SH-SY5Y (cell line): ENCODE results near the gene GCK.

ENCODE experiments used
- GATA2 ChIP-seq: IDR thresholded peaks from 2 replicates; pipeline ENCODE4 v1.6.1; 2011; ENCODE audit warnings: mild to moderate bottlenecking, low read depth, low read length
- GATA3 ChIP-seq: IDR thresholded peaks from 2 replicates; pipeline ENCODE4 v1.6.1; 2011; ENCODE audit warnings: low read depth, mild to moderate bottlenecking, low read length, moderate library complexity

DNA sequence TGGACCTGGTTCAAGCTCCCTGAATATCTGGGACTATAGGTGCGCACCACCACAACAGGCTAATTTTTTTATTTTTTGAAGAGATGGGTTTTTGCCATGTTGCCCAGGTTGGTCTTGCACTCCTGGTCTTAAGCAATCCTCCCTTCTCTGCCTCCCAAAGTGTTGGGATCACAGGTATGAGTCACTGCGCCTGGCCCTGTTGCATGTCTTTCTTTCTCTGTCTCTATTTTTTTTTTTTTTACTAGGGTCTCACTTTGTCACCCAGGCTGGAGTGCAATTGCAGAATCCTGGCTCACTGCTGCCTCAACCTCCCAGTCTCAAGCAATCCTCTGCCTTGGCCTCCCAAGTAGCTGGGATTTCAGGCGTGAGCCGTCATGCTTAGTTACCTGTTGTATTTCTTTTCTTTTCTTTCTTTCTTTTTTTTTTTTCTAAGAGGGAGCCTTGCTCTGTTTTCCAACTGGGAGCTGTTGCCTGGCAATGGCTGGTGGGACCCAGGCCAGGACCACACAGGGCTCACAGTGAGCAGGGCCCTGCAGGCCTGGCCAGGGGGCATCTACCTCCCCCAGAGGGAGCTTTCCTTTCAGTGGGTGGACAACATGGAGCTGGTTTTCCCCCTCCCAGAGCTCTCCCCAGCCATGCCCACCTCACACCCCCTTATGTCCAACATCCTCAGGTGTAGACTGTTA lies 54.2 kb downstream of the GCK start:
- TF ChIP-seq GATA3 (no peak), GATA2 (no peak)
